Measurements from ENCODE around the gene CTDNEP1. TPM values are rescaled to one million over a fixed set of nuclear protein-coding genes. Genes with fewer than 3 reads are reported as not detected.

The CTDNEP1 gene
- total and polyA plus RNA-seq, 2 of the 4 experiments (the other 2 are of a cell fraction), result 23.8 to 132 TPM

- Histone ChIP-seq H2BK15ac (ENCODE audit: low read depth, low read length) (no peak overlapping the region), H3K27ac (ENCODE audit: insufficient read depth, low read length) (no peak overlapping the region), H3K9me1 (ENCODE audit: insufficient read depth, low read length) (peaks cover 8% of the 10 kb centered on the region), H2BK5ac (ENCODE audit: low read depth, low read length, poor library complexity, severe bottlenecking) (no peak overlapping the region), H3K18ac (ENCODE audit: low read depth, low read length) (no peak overlapping the region), H4K5ac (ENCODE audit: low read depth, low read length) (no peak overlapping the region), H3K56ac (ENCODE audit: extremely low read depth, insufficient read depth, low read length) (no peak overlapping the region), H2AK5ac (ENCODE audit: low read depth, low read length) (no peak overlapping the region), H2AFZ (replicated peaks; ENCODE audit: low read length, poor library complexity) (no peak overlapping the region), H3K14ac (replicated peaks; ENCODE audit: low read depth, low read length) (no peak overlapping the region), H3K9ac (ENCODE audit: low read depth, low read length) (no peak overlapping the region), H4K8ac (ENCODE audit: low read depth in 2 of 2, low read length in 2 of 2) (no peak overlapping the region), H2BK120ac (ENCODE audit: low read depth, low read length) (no peak overlapping the region), H3K23ac (ENCODE audit: low read depth, low read length) (peak overlapping the region; percentile 68; the same call in 1 of the 2 replicates), H3K4me1 (ENCODE audit: control insufficient read depth, insufficient read depth, low read length) (peaks cover 11% of the 10 kb centered on the region), H4K20me1 (ENCODE audit: insufficient read depth, low read length) (peaks cover 44% of the 10 kb centered on the region), H3K4me2 (ENCODE audit: low read depth, low read length) (no peak overlapping the region), H3K9me3 (ENCODE audit: control insufficient read depth, insufficient read depth, low read length) (no peaks in the 10 kb centered on the region), H3K27me3 (ENCODE audit: control insufficient read depth, insufficient read depth, low read length) (no peaks in the 10 kb centered on the region), H3K4me3 (ENCODE audit: insufficient read depth, low read depth, low read length) (no peak overlapping the region), H3K79me1 (ENCODE audit: low read depth in 1 of 2, low read length in 2 of 2) (peaks cover 24 to 75% of the 10 kb centered on the region in 2 experiments), H3K36me3 (ENCODE audit: control insufficient read depth, insufficient read depth, low read length) (peaks cover 36% of the 10 kb centered on the region), H2AK9ac (replicated peaks; ENCODE audit: low read depth, low read length, poor library complexity) (no peak overlapping the region), H3K4ac (ENCODE audit: low read depth, low read length) (0 out of 2 replicates have a peak overlapping the region, but pooled peaks have one; percentile 74), H4K91ac (ENCODE audit: insufficient read depth, low read depth, low read length) (no peak overlapping the region), H2BK20ac (ENCODE audit: low read depth, low read length) (no peak overlapping the region)
- dilution Hi-C loops (cut with HindIII; ENCODE audit: low sequenced_read_pairs, unreplicated experiment), result no loop called here
- TF ChIP-seq CEBPB (IDR thresholded peaks at IDR 0.05; ENCODE audit: low read depth, low read length) (no peak), RFX5 (IDR thresholded peaks at IDR 0.05; ENCODE audit: low read depth, low read length) (no peak), NFE2L2 (IDR thresholded peaks at IDR 0.05; ENCODE audit: low read depth, low read length) (no peak), BHLHE40 (IDR thresholded peaks at IDR 0.05; ENCODE audit: low read depth, low read length) (no peak), POLR2A (IDR thresholded peaks at IDR 0.05; ENCODE audit: low read depth, low read length) (no peak), USF2 (IDR thresholded peaks at IDR 0.05; ENCODE audit: low read depth, low read length) (no peak)
- DNase-seq (no peak), ATAC-seq (ENCODE audit: low read depth) (no peak)
- intact Hi-C loops (cut with micrococcal nuclease), result loop anchor here (5.0 kb wide), 1 partner anchor 60 kb away; no protein-coding TSS in a partner anchor
- POLR2A ChIA-PET (ENCODE audit: unreplicated experiment), result no interaction called here
- CTCF ChIA-PET, result no interaction called here
- in situ Hi-C loops (cut with MboI; ENCODE audit: low sequenced_read_pairs), result loop anchor here (25.0 kb wide), 1 partner anchor 925 kb away; the partner anchor contains the start of genes PER1 and VAMP2
- 90% methylated on average over 6 of the region's 6 CpGs; no CpG with 5 or more reads in 1 of the 2 experiments for WGBS, 2 experiments (ENCODE audit: extremely low coverage in 2 of 2, insufficient read length in 1 of 2)
- no TSS peak for BruUV-seq (replicated peaks)
Observed at GRCh38 chr17:7236808-7237207, 14.7 kb downstream of the CTDNEP1 start.
